Mammary epithelial cell (primary cell): ENCODE data around the gene MEF2B.

ENCODE experiments used
- EZH2 ChIP-seq: IDR thresholded peaks from 2 replicates; pipeline ENCODE4 v1.6.1; 2012; ENCODE audit warnings: low read length, inconsistent platforms, borderline replicate concordance
- TF ChIP-seq, protein P1 (sequence below), 2 donors: IDR thresholded peaks in 1 of 2; conservative IDR thresholded peaks in 1 of 2; 2 replicates each; pipeline ENCODE4 v1.5.1; 2011 to 2012; ENCODE audit warnings: inconsistent platforms in 2 of 2, low read length in 2 of 2, mild to moderate bottlenecking in 2 of 2, control low read depth in 1 of 2, low read depth in 1 of 2; ENCODE audit not compliant: insufficient read depth in 1 of 2; ENCODE audit errors: extremely low read depth in 1 of 2

DNA sequence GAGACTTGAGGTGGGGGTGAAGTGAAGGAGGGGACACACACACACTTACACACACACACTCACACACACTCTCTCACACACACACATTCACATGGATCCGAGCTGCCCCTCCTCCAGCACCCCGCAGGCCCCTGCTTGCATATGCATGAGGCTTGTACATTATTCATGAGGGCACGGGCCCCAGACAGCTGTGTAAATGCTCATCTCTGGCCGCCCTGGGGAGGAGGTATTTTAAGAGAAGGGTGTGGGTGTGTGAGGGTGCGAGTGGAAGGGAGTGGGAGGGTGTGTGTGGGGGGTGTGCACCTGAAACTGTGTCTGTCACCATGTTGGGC, 44.1 kb upstream of the MEF2B start:
- TF ChIP-seq EZH2: no peak
- TF ChIP-seq, protein P1, sequence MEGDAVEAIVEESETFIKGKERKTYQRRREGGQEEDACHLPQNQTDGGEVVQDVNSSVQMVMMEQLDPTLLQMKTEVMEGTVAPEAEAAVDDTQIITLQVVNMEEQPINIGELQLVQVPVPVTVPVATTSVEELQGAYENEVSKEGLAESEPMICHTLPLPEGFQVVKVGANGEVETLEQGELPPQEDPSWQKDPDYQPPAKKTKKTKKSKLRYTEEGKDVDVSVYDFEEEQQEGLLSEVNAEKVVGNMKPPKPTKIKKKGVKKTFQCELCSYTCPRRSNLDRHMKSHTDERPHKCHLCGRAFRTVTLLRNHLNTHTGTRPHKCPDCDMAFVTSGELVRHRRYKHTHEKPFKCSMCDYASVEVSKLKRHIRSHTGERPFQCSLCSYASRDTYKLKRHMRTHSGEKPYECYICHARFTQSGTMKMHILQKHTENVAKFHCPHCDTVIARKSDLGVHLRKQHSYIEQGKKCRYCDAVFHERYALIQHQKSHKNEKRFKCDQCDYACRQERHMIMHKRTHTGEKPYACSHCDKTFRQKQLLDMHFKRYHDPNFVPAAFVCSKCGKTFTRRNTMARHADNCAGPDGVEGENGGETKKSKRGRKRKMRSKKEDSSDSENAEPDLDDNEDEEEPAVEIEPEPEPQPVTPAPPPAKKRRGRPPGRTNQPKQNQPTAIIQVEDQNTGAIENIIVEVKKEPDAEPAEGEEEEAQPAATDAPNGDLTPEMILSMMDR (conservative IDR thresholded peaks at IDR 0.05 in 1 of 2, IDR thresholded peaks at IDR 0.05 in 1 of 2; ENCODE audit: extremely low read depth in 1 of 2, insufficient read depth in 1 of 2, low read depth in 1 of 2, low read length in 2 of 2): no peak
